AG04449 (cell line): ENCODE data around the gene NBR1.
"Not testable (repeated sequence)": the region's sequence is repeated elsewhere in the genome, so short reads cannot be mapped to it uniquely, and the experiment has no call there.

Experiments
- CTCF ChIA-PET: fragments of 350-600 bp; formaldehyde crosslinking; extraction: SDS; loops from one replicate; lab custom pipeline; 2021; ENCODE audit warnings: antibody characterized with exemption; lab: Yijun Ruan, JAX
- POLR2A ChIA-PET: fragments of 400-600, 350-600 bp; formaldehyde crosslinking; extraction: SDS; loops from one replicate; lab custom pipeline; 2020; ENCODE audit warnings: antibody characterized with exemption, inconsistent platforms; lab: Yijun Ruan, JAX
- DNase-seq: peaks from one replicate; pipeline ENCODE4 v3.0.0-alpha.2; 2010; ENCODE audit warnings: low read depth, low spot score
- H3K4me3 ChIP-seq: 2 replicates; pipeline ENCODE4 v1.5.1; 2011; ENCODE audit warnings: low read depth, mild to moderate bottlenecking, control low read depth, low read length
- CTCF ChIP-seq: IDR thresholded peaks from one replicate; pipeline ENCODE4 v1.5.1; 2011; ENCODE audit warnings: mild to moderate bottlenecking, moderate library complexity, low read length, control low read depth, inconsistent platforms; ENCODE audit not compliant: insufficient read depth; ENCODE audit errors: missing control alignments

The NBR1 gene

GRCh38 chr17:43140396-43141332 lies 30.4 kb upstream of the NBR1 start:
- ChIA-PET CTCF (no interaction called here), POLR2A (no interaction called here)
- no peak overlapping the region for H3K4me3 ChIP-seq
- no peak for DNase-seq
- TF ChIP-seq CTCF = no peak

- TF ChIP-seq CTCF = no peak
- POLR2A ChIA-PET = no interaction called here
- H3K4me3 ChIP-seq = no peak overlapping the region
- DNase-seq = no peak
- CTCF ChIA-PET = no interaction called here
Observed at GRCh38 chr17:43142153-43142552, 28.9 kb upstream of the NBR1 start.

GRCh38 chr17:43143201-43143600 lies 27.8 kb upstream of the NBR1 start:
- no peak for TF ChIP-seq CTCF
- DNase-seq = no peak
- CTCF ChIA-PET = interaction anchor here (0.8 kb wide), 1 partner anchor 12 kb away, joined by 3 read pairs; no protein-coding TSS in a partner anchor
- H3K4me3 ChIP-seq = no peak overlapping the region
- POLR2A ChIA-PET = no interaction called here

- CTCF ChIA-PET = no interaction called here
- no peak for TF ChIP-seq CTCF
- no peak overlapping the region for H3K4me3 ChIP-seq
Observed at GRCh38 chr17:43146649-43147048, 24.4 kb upstream of the NBR1 start.

GRCh38 chr17:43151880-43152456 lies 19.0 kb upstream of the NBR1 start:
- no peak for DNase-seq
- CTCF ChIA-PET = no interaction called here
- TF ChIP-seq CTCF = no peak
- POLR2A ChIA-PET = no interaction called here
- no peak overlapping the region for H3K4me3 ChIP-seq

More at GRCh38 chr17:43146649-43147048, 24.4 kb upstream of the NBR1 start:
- POLR2A ChIA-PET = no interaction called here
- DNase-seq = no peak

GRCh38 chr17:43153197-43153835 lies 17.7 kb upstream of the NBR1 start:
- DNase-seq, POLR2A ChIA-PET, H3K4me3 ChIP-seq: not testable (repeated sequence)
- CTCF ChIA-PET = interaction anchor here (1.0 to 1.2 kb wide), 2 partner anchors 22 to 129 kb away, joined by 3 to 5 read pairs; no protein-coding TSS in a partner anchor
